ENCODE data around the gene RBM24. TPM values are rescaled to one million over a fixed set of nuclear protein-coding genes. Genes with fewer than 3 reads are reported as not detected.
A peak's percentile ranks its signal among the peaks of the same experiment; 100 is the strongest.

RBM24 gene
- total RNA-seq, 1 donor from 2014 or later = 189 TPM

DNA sequence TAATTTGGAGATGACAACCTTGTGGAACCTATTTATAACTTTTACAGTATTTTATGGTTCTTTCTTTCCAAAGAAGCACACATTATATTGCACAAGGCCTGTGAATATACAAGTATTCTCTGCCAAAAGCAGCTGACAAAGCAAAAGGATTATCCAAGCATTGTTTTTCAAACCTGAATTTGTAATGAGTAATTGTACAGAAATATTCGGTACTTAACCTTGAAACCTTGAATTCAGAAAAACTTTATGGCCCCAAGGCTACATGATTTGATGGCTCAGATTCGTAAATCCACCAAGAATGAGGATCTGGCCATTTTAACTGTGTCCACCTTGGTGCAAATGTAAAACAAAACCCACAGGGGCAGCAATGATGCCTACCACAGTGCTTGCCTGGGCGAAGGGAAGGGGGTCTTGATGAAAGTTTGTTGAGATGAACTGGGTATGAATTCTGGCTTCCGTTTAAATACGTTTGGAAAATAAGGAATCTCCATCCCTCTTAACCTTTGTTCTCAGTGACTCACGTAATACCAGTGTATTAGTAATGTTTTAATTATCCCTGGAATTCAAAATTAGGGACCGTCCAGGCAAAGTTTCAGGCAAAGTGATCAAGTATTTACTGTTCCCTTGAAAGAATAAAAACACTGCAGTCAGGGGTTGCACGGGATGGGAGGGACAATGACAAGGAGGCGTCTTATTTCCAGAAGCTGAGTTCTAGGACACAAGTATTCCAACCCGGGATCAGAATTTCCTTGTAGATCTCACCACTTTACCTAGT lies 2.7 kb upstream of the RBM24 start:
- intact Hi-C loops (cut with micrococcal nuclease) = loop anchor here (10.0 kb wide), 1 partner anchor 104 kb away; no protein-coding TSS in a partner anchor
- peaks cover 23% of the 10 kb centered on the region for H3K27me3 ChIP-seq (ENCODE audit: low read depth)
- H3K27ac ChIP-seq (replicated peaks) = peak overlapping the region; percentile 96
- DNase-seq = no peak
- peak overlapping the region; percentile 86 for H3K4me3 ChIP-seq
- TF ChIP-seq, protein P1, sequence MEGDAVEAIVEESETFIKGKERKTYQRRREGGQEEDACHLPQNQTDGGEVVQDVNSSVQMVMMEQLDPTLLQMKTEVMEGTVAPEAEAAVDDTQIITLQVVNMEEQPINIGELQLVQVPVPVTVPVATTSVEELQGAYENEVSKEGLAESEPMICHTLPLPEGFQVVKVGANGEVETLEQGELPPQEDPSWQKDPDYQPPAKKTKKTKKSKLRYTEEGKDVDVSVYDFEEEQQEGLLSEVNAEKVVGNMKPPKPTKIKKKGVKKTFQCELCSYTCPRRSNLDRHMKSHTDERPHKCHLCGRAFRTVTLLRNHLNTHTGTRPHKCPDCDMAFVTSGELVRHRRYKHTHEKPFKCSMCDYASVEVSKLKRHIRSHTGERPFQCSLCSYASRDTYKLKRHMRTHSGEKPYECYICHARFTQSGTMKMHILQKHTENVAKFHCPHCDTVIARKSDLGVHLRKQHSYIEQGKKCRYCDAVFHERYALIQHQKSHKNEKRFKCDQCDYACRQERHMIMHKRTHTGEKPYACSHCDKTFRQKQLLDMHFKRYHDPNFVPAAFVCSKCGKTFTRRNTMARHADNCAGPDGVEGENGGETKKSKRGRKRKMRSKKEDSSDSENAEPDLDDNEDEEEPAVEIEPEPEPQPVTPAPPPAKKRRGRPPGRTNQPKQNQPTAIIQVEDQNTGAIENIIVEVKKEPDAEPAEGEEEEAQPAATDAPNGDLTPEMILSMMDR (IDR thresholded peaks at IDR 0.05; ENCODE audit: borderline replicate concordance) = no peak
- peaks cover 46% of the 10 kb centered on the region for H3K4me1 ChIP-seq
- H3K9me3 ChIP-seq (replicated peaks) = no peaks in the 10 kb centered on the region
- peaks cover 2% of the 10 kb centered on the region for H3K36me3 ChIP-seq

DNA sequence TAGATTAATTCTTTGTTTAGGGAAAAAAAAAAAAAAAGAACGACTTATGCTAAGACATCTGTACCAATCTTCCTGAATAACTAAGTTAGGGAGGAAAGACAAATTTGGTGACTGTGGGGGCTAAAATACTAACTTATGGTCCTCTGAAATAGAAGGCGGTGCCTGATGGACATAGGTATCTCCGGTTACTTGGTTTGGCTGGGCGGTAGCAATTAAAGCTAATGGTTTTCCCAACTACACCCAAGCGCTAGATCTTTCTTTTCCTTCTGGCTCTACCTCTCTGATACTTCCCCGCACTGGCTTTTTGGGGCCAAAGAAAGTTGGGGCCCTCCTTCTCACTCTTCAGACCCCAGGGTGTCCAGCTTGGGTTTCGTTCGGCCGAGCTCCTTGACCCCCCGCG lies 1.0 kb upstream of the RBM24 start:
- Histone ChIP-seq H3K36me3 (peaks cover 12% of the 10 kb centered on the region), H3K27ac (replicated peaks) (peak overlapping the region; percentile 96), H3K4me3 (peak overlapping the region; percentile 86), H3K4me1 (peaks cover 46% of the 10 kb centered on the region), H3K27me3 (ENCODE audit: low read depth) (peaks cover 28% of the 10 kb centered on the region), H3K9me3 (replicated peaks) (no peaks in the 10 kb centered on the region)
- intact Hi-C loops (cut with micrococcal nuclease) = loop anchor here (10.0 kb wide), 1 partner anchor 305 kb away; no protein-coding TSS in a partner anchor
- DNase-seq = no peak
- TF ChIP-seq, protein P1 (IDR thresholded peaks at IDR 0.05; ENCODE audit: borderline replicate concordance) = no peak

DNA sequence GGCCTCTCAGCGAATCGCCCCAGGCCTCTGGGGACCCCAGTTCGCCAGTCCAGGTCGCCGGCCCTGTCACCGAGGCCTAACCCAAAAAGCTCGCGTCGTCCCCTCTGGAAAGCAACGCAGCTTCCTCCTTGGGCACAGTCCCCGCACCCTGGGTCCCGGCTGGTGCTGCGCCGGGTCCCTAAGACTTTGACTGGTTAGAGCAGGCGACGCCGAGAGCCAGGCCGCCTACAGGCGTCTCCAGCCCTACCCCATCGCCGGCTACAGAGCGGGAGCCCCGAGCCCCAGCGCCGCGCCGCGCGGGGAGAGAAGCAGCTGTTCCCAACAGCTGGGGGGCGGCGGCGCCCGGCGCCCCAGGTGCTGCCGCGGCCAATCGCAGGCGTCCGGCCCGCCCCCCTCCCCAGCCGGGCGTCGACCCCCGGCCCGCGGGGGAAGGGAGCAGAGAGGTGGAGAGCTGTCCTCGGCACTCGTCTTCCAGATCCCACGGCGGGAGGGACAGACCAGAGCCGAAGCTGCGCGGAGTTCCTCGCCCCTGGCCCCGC lies 540 bp upstream of the RBM24 start:
- TF ChIP-seq, protein P1 (IDR thresholded peaks at IDR 0.05; ENCODE audit: borderline replicate concordance) = no peak

DNA sequence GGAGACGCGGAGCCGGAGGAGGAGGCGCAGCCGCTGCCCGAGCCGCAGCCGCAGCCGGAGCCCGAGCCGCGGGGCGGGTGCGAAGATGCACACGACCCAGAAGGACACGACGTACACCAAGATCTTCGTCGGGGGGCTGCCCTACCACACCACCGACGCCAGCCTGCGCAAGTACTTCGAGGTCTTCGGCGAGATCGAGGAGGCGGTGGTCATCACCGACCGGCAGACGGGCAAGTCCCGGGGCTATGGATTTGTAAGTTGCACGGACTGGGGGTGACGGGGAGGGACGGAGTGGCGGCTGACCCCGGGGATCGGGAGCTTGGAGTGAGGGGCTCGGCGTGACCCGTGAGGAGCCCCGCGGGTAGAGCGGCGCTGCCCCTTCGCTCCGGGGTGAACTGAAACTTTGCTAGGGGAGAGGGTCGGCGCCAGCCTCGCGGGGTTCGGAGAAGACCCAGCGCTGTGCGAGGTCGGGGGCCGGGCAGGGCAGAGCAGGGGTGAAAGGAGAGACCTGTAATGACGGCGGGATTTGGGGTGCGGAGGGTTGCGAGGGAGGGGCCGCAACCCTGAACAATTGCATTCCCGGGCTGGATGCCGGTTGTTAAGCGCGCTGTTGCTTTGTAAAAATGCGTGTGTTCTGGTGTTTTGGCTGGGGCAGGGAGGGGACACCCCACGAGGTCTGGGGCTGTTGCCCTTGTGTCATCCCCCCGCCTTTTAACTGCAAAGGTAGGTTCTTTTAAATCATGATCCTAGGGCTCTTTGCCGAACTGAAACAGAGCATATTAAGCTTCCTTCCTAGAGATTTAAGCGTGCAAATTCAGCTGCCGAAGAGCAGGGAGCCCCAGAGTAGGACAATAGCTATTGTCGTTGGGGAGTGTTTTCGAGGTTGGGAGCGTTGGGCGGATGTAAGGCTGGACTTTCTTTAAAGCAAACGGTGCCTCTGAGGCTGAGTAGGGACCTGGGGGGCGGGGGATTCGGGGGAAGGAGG lies 628 bp downstream of the RBM24 start:
- TF ChIP-seq, protein P1 (IDR thresholded peaks at IDR 0.05; ENCODE audit: borderline replicate concordance) = no peak
- no peak for DNase-seq
- intact Hi-C loops (cut with micrococcal nuclease) = loop anchor here (10.0 kb wide), 1 partner anchor 303 kb away; no protein-coding TSS in a partner anchor
- Histone ChIP-seq H3K9me3 (replicated peaks) (no peaks in the 10 kb centered on the region), H3K27me3 (ENCODE audit: low read depth) (peaks cover 28% of the 10 kb centered on the region), H3K36me3 (peaks cover 12% of the 10 kb centered on the region), H3K4me3 (peak overlapping the region; percentile 86), H3K4me1 (peaks cover 56% of the 10 kb centered on the region), H3K27ac (replicated peaks) (peak overlapping the region; percentile 96)

More for the DNA sequence above, 540 bp upstream of the RBM24 start:
- Histone ChIP-seq H3K4me3 (peak overlapping the region; percentile 86), H3K27ac (replicated peaks) (peak overlapping the region; percentile 96), H3K4me1 (peaks cover 46% of the 10 kb centered on the region), H3K27me3 (ENCODE audit: low read depth) (peaks cover 28% of the 10 kb centered on the region), H3K36me3 (peaks cover 12% of the 10 kb centered on the region), H3K9me3 (replicated peaks) (no peaks in the 10 kb centered on the region)
- intact Hi-C loops (cut with micrococcal nuclease) = loop anchor here (10.0 kb wide), 1 partner anchor 304 kb away; no protein-coding TSS in a partner anchor
- DNase-seq = peak; percentile 75

DNA sequence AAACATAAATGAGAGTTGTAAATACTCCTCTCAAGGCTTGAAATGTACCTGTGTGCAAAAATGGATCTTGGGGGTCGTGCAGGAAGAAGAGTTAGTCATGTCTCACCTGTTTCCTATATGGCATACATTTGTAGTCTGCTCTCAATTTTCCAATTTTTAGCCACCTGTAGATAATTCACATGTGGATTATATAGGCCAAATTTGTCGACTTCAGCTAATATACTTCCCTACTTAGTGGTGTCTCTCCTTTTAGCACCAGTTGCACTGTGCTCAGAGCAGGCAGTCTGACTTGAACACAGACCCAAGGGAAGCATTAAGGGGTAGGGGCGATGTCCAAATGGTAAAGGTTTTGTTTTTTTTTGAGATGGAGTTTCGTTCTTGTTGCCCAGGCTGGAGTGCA lies 1.9 kb downstream of the RBM24 start:
- DNase-seq = no peak
- intact Hi-C loops (cut with micrococcal nuclease) = loop anchor here (10.0 kb wide), 1 partner anchor 302 kb away; no protein-coding TSS in a partner anchor
- TF ChIP-seq, protein P1 (IDR thresholded peaks at IDR 0.05; ENCODE audit: borderline replicate concordance) = no peak
- Histone ChIP-seq H3K4me1 (peaks cover 62% of the 10 kb centered on the region), H3K27me3 (ENCODE audit: low read depth) (peaks cover 28% of the 10 kb centered on the region), H3K27ac (replicated peaks) (peak overlapping the region; percentile 96), H3K4me3 (peak overlapping the region; percentile 86), H3K36me3 (peaks cover 16% of the 10 kb centered on the region), H3K9me3 (replicated peaks) (no peaks in the 10 kb centered on the region)

Data from left ventricle myocardium inferior (tissue), 1 donor.